Measurements from ENCODE around the gene NEMP1. TPM values are rescaled to one million over a fixed set of nuclear protein-coding genes. Genes with fewer than 3 reads are reported as not detected.

NEMP1 gene
- total and polyA plus RNA-seq, 2 of the 13 experiments (the other 11 are each of a cell fraction or from before 2014, with no cell fraction given) = 11.4 to 12.9 TPM

DNA sequence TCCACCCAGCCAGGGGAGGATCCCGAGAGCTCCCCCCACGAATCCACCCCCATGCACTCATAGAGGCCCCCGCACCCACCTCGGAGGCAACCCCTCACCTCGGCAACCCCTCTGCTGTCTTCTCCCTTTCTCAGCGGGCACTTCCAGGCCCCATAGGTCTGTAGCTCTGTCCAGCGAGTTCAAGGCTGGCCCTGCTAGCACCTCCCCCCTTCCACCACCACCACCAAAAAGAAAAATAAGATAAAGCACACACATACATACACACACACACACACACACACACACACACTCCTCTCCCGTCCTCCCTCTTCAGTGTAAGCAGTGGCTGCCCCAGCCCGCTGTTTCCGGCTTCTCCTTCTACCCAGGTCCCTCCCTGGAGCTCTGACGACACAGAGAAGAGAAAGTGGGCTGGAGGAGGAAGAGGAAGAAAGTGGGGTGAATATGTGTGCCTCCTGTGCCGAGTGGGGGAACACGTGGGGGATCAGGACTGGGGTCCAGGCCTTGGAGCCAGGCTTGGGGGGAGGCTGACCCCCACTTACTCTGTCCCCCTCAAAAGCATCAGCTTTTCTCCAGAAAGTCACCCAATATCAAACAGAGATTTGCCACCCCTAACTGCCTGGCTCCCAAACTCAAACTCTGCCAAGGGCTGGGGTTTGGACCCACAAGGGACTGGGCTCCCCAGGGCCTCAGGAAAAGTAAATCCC lies 32.6 kb upstream of the NEMP1 start, which contains the start of gene STAT6 (continued):
- TF ChIP-seq, protein P1, sequence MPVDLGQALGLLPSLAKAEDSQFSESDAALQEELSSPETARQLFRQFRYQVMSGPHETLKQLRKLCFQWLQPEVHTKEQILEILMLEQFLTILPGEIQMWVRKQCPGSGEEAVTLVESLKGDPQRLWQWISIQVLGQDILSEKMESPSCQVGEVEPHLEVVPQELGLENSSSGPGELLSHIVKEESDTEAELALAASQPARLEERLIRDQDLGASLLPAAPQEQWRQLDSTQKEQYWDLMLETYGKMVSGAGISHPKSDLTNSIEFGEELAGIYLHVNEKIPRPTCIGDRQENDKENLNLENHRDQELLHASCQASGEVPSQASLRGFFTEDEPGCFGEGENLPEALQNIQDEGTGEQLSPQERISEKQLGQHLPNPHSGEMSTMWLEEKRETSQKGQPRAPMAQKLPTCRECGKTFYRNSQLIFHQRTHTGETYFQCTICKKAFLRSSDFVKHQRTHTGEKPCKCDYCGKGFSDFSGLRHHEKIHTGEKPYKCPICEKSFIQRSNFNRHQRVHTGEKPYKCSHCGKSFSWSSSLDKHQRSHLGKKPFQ (CRISPR knock-in tag; IDR thresholded peaks at IDR 0.05; ENCODE audit: insufficient replicate concordance) = peak; percentile 55

- H3K4me3 ChIP-seq (replicated peaks in 1 of 3; ENCODE audit: insufficient read depth in 1 of 3, low read depth in 2 of 3, low read length in 3 of 3) = peak overlapping the region; percentile 72 to 91 (median 87)
- H3K4me1 ChIP-seq (ENCODE audit: insufficient read depth, low read length) = peaks cover 46% of the 10 kb centered on the region
- WGBS (ENCODE audit: low lambda C conversion rate) = 8% methylated on average over 15 of the region's 28 CpGs
- peaks cover 0 to 6% of the 10 kb centered on the region in 2 experiments; a peak in 3 of 5 replicates for H3K36me3 ChIP-seq (replicated peaks in 1 of 2; ENCODE audit: control insufficient read depth in 1 of 2, insufficient read depth in 2 of 2, low read length in 2 of 2)
- TSS peak; percentile 84 for BruUV-seq (replicated peaks)
- no peaks in the 10 kb centered on the region for H3K79me2 ChIP-seq (ENCODE audit: insufficient read depth, low read length)
- peak overlapping the region; percentile 82 for H3K27ac ChIP-seq (ENCODE audit: extremely low read length, insufficient read depth, low read length)
- ChIA-PET CTCF (ENCODE audit: low intra/inter-chr PET ratio, low total read pairs) (interaction anchor here (1.3 to 2.1 kb wide), 2 partner anchors 8 to 41 kb away, joined by 3 to 12 read pairs; no protein-coding TSS in a partner anchor), POLR2A (interaction anchor here (0.6 to 5.9 kb wide), 24 partner anchors 11 to 422 kb away, joined by 3 to 309 read pairs (median 13); partner anchors contain the start of genes INHBC, LRP1, LRP1-AS and NAB2)
- H3K9ac ChIP-seq (ENCODE audit: insufficient read depth, low read depth, low read length) = peak overlapping the region; percentile 83
- H4K20me1 ChIP-seq (ENCODE audit: insufficient read depth, low read length) = no peaks in the 10 kb centered on the region
- FAIRE-seq (peak; percentile 78), ATAC-seq (peak; percentile 36), DNase-seq (ENCODE audit: low spot score) (peak; percentile 77)
- intact Hi-C loops (cut with micrococcal nuclease; ENCODE audit: unreplicated experiment) = loop anchor here (2.0 kb wide), 1 partner anchor 22 kb away; the partner anchor contains the start of gene NAB2
- no peaks in the 10 kb centered on the region for H3K9me3 ChIP-seq (ENCODE audit: low read length)
- peak overlapping the region; percentile 99 for H3K4me2 ChIP-seq (ENCODE audit: low read depth, low read length)
- no peak overlapping the region for H2AFZ ChIP-seq (ENCODE audit: low read length)
- in situ Hi-C loops (cut with HindIII; ENCODE audit: extremely low pct_ligation_motif_present, low pct_unique_long_range_greater_than_20kb) = loop anchor here (5.0 kb wide), 2 partner anchors 38 to 103 kb away; partner anchors contain the start of gene ZBTB39
- no peaks in the 10 kb centered on the region; a peak in 1 of 5 replicates for H3K27me3 ChIP-seq (ENCODE audit: control insufficient read depth in 1 of 2, insufficient read depth in 2 of 2, low read length in 2 of 2)
- TF ChIP-seq, protein P2, sequence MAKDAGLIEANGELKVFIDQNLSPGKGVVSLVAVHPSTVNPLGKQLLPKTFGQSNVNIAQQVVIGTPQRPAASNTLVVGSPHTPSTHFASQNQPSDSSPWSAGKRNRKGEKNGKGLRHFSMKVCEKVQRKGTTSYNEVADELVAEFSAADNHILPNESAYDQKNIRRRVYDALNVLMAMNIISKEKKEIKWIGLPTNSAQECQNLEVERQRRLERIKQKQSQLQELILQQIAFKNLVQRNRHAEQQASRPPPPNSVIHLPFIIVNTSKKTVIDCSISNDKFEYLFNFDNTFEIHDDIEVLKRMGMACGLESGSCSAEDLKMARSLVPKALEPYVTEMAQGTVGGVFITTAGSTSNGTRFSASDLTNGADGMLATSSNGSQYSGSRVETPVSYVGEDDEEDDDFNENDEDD (CRISPR knock-in tag; IDR thresholded peaks at IDR 0.05; ENCODE audit: borderline replicate concordance) = 0 out of 2 replicates have a peak, but pooled peaks have one; percentile 25
- TF ChIP-seq SOX5 (CRISPR knock-in tag; IDR thresholded peaks at IDR 0.05; ENCODE audit: borderline replicate concordance) (no peak), FOXM1 (CRISPR knock-in tag; IDR thresholded peaks at IDR 0.05) (no peak), ZNF772 (CRISPR knock-in tag; IDR thresholded peaks at IDR 0.05) (no peak), GMEB2 (CRISPR knock-in tag; IDR thresholded peaks at IDR 0.05; ENCODE audit: low read depth) (no peak), RFXAP (CRISPR knock-in tag; IDR thresholded peaks at IDR 0.05; ENCODE audit: borderline replicate concordance) (no peak), SNAPC2 (CRISPR knock-in tag; IDR thresholded peaks at IDR 0.05) (no peak), ONECUT2 (CRISPR knock-in tag; IDR thresholded peaks at IDR 0.05) (no peak), MAF1 (CRISPR knock-in tag; IDR thresholded peaks at IDR 0.05; ENCODE audit: borderline replicate concordance) (no peak), ZNF678 (CRISPR knock-in tag; IDR thresholded peaks at IDR 0.05) (no peak), MEIS2 (CRISPR knock-in tag; IDR thresholded peaks at IDR 0.05) (no peak; the same call in 1 of the 2 replicates), ZNF709 (CRISPR knock-in tag; IDR thresholded peaks at IDR 0.05) (no peak), ZSCAN21 (CRISPR knock-in tag; IDR thresholded peaks at IDR 0.05; ENCODE audit: borderline replicate concordance) (no peak), TGIF2 (CRISPR knock-in tag; IDR thresholded peaks at IDR 0.05) (0 out of 2 replicates have a peak, but pooled peaks have one; percentile 40)
Measured at GRCh38 chr12:57110104-57111030, 31.8 kb upstream of the NEMP1 start.

Measured in HepG2 (cell line).